GM21447 (cell line): ENCODE measurements around the gene ART4.
A peak's percentile ranks its signal among the peaks of the same experiment; 100 is the strongest.

Experiments used
- ATAC-seq: cut with Tn5 transposase; IDR thresholded peaks from one replicate; pipeline ENCODE4 v1.9.1; 2021; ENCODE audit not compliant: unreplicated experiment

The ART4 gene

DNA sequence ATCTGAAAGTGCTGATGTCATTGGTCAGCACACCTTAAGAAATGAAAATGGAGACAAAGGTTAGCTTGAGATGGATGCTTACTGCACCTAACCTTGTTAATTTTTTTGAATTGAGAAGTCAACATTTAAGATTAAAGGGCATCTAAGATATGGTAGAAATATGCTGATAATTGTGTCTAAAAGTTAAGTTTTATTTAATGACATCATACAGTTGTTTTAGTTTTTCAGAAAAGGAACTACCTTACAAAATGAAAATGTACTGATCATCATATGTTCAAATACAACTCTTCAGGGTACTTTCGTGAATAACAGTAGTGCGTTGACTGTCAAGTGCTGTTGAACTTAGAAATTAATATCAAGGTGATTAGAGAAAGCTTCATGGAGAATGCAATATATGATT lies 31.8 kb downstream of the ART4 start:
- no peak for ATAC-seq

DNA sequence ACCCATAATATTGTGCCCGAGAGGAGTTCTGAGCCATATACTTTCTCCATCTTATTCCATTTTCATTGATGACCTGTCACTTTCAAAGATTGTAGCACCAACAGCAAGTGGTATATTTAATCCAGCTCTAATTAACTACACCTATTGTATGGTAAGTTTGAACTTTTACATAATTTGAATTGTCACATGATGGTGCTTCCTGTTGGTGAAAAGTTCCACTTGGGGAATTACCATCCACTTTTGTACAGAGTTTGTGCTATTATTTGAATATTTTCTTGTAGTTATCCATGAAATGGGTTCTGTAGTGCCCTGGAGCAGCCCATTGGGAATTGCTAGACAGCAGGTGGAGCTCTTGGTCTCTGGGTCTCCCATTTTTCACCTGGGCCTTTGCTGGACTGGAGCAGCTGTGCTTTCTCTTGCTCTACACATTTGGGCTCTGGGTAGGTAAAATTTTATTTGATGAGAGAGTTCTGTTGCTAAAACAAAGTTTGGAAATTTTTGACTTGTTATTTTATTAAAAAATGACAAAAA lies 32.3 kb downstream of the ART4 start:
- ATAC-seq: no peak

DNA sequence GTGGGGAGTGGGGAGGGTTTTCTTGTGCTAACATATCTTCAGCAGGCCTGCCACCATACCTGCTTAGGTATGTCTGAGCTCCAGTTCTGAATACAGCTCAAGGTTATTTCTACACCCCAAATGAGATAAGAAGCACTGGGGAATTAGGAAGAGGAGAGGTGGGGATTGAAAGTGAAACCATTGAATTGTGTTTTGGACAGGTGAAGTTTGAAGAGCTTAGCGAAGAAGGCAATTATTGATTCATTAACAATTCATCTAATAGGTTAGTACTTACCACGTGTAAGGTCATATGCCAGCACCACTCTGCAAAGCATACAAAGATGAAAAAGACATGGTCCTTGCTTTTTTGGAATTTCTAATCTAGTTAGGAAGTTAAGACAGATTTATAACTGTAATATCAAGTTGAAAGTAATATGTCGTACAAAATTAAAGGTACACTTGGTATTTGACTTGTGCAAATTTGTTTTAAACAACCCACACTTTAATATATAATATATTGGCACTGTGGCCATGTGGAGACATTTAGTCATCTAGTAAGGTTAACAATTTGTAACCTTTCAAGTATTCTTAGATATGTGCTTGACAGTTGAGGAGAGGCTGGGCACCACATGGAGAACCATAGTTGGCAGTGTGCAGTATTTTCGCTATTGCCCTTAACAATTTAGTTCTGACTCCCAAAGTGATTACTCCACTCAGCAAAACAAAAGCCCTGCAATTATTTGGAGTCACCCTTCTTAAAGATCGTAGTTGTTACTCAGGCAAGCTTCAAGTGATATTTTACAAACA lies 33.0 kb downstream of the ART4 start:
- ATAC-seq: no peak

DNA sequence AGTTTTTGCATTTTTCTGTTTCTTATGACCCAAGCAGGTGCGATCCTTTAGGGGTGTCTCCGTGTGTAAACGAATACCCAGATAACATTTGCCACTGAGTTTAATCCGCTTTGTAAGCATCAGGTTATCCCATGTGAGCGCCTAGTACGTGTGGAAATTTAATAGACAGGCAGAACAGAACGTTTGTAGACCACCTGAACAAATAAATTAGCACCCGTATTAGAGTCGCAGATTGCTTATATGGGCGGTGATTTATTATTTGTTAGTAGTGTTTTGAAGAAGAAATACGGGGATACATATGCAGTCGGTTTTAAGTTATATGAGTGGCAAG lies 39.5 kb downstream of the ART4 start:
- ATAC-seq: peak; percentile 8

DNA sequence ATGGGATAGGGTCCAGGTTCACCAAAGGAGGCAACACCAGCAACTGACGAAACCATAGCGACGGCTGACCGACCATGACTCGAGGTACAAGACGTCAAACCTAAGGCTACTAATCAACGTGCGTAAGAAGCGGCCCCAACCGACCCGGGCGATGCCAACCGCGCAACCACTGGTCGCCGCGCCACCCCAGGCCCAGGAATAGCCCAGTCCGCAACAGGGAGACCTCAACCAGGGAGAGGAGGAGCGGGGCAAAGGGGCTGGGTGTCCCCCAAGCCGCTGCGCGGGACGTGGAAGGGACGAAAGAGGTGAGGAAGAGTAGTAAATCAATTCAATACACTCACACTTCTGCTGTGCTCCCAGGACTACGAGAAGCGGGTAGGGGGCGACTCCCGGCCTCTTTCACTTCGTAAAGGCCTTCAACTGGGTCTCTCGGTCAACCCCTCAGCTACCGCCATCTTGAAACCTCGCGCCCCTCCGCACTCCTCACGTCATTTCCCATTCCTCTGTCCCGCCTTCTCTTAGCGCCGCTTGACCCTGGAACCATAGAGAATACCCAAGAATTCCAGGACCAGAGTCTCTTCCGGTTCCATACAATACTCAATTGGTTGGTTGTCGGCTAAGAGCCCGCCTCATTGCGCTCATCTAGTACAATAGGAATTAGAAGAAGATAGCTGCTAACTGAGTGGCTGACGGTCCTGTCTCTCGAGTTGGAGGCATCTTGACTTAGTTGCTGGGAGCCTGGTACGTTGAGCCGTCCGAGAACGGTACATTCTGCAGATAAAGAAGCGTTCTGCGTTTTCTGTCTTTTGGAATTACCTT lies 40.1 kb downstream of the ART4 start, which contains the start of the genes C12orf60 and WBP11:
C12orf60 (plus strand) TSS at position 660 of the 819 bp plus-strand sequence. CDS start 19,266 bp downstream, outside the sequence.
WBP11 (minus strand) TSS at position 468 of the 819 bp plus-strand sequence. CDS start 2,095 bp downstream, outside the sequence.
- peak; percentile 99 for ATAC-seq

DNA sequence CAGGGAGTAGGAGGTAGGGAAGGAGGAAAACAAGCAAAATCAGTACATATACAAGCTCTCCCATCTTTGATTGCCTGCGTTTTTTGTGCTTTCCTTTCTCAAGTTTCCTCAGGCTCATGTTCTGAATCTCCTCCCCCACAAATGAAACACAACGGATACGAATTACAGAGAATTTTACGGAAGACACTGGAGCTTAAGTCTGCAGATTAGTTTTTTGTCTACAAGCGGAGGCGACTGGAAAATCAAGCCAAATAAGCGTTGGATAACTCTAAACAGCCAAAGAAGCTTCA lies 40.7 kb downstream of the ART4 start:
- ATAC-seq: no peak

DNA sequence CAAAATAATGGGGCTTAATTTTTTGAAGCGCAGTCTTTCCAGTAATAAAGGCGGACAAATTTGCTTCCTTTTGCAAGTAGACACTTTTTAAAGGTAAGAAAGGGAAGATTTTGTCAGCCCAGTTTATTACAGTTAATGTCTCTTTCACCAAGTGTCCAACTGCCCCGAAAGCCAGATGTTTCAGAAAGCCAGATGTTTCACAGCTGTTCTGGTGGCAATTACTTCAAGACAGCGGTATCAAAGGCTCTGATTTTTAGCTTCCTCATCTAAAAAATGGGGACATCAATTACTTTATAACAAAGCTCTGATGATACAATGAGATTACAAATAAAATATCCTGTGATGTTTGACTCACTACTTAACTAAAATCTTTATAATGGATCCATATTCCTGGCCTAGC lies 41.1 kb downstream of the ART4 start:
- ATAC-seq: no peak

DNA sequence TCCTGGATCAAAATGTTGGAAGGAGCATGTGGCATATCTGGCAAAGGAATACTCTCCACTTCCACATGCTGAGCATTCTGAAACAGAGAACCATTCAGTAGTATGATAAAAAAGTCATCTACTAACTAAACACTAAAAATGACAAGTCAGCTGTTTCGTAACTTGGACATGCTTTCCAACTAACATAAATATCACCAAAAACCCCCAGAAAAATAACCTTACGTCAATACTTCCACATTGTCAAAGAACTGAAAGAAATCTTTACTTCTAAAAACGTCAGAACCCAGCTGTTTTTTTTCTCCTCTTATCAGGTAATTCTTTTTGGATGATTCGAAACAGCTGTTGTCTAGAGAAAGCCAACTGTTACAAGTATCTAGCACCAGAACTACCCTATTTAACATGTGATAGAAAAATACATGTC lies 48.3 kb downstream of the ART4 start:
- no peak for ATAC-seq

DNA sequence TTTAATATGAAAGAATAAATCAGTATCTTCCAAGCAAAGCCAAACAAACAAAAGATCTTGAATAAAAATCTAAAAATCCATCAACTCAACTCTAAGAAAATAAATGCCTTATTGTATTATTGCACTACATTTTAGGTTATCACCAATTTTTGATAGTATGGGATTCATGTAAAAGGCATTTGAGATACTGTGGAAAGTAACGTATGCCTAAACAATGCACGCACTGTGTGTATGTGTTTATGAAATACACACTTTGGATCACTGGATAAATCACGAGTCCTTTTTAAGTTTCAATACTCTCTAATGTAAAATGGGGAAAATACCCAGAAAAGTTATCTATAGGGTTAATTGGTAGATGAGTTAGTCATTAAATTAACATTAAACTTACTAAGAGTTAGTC lies 57.8 kb downstream of the ART4 start:
- ATAC-seq: no peak

DNA sequence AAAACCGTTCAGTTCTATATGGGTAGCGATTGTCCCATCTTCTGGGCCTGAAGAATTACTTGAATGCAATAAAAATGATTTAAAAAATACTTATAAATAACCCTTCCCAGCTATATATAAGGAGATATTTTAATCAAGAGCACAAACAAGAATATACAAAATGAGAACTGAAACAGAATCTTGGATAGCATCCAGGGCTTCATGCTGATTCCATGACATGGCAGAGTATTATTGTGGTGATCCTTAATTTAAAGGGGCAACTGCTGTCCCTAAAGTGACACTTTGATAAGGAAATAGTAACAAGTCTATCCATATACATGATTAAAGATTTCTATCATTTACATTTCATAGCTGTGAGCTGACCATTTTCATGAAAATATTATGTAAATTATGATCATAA lies 58.9 kb downstream of the ART4 start:
- no peak for ATAC-seq

DNA sequence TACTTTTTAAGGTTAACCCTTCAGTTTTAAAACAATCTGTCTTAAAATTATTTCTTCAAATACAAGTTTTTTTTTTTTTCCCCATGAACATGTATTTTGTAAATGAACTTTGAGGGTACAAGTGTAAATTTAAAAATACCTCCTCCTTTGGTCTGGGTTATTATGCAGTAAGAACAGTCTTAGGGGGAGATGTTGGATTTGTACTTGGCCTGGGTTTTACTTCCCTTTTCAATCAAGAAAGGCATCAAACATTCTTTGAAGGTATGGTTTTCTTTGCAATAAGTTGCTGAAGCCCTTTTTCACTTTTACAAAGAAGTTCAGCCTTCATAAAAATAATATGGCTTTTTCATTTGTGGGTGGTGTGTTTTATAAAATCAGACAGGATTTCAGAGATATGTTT lies 60.6 kb downstream of the ART4 start:
- peak; percentile 61 for ATAC-seq

DNA sequence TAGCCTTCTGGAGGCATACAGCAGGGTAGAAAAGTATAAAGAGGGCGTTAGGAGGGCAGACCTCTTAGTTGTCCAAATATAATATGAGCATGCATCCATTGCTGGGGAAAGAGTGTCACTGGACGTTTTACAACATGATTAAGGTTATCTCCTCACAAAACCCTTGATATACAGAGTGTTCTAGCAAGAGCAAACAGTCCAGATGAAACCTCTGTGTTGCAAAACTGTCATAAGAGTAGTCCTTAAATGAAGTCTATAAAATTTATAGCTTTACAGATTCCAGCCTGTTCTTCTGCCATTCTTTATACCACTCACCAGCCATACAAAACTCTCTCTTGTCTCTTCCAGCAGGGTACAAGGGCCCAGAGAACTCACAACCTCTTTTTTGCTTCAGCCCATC lies 61.8 kb downstream of the ART4 start:
- ATAC-seq: no peak

DNA sequence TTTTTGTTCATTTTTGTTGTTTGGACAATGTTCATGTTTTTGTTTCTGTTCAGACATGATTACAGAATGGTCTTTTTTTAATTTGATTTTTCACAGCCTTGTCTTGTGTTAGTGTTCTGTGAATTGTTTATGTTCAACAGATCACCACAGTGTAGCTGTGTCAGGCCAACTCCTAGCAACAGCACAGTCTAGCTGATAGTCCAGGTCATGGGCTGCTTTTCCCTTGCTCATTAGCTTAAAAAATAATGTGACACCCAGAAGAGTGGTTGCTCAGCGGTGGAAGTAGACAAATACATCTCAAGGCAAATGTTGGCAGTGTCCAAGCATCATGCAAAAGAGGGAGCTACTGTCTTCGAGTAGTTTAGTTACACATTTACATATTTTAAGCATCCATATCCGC lies 62.5 kb downstream of the ART4 start:
- no peak for ATAC-seq

DNA sequence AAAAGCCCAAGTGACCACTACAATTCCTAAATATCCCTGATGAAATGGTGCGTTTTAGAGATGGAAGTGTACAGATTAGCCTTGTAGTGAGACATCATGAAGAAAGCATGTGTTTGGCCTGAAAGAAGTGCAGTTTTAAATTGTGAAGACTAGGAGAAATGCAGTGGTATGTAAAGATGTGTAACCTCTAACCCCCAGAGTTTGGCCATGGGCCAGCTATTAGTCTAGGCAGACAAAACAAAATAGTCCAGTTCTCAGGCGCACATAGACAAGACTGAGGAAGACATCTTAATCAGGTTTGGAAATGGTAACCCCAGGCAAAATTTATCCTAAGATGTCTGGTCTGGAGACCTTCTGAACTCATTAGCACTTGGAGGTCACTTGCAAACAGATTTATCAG lies 63.5 kb downstream of the ART4 start:
- ATAC-seq: no peak

DNA sequence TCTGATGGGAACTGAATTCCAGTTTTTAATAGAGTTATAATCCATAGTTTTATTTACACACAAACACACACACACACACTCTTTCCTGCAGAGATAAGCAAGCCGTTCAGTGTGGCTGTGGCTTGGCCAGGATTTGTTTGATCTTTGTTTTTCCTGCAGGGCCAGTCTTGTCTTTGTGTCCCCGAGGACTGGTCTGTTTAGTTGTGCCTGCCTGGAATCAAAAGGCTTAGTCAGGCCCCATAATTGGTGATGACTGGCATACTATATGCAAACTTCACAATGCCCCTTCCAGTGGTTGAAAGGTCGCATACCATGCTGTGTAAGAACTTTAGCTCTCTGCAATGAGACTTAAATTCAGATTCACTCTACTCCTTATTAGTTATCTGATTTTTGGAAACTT lies 66.1 kb downstream of the ART4 start:
- ATAC-seq: no peak

DNA sequence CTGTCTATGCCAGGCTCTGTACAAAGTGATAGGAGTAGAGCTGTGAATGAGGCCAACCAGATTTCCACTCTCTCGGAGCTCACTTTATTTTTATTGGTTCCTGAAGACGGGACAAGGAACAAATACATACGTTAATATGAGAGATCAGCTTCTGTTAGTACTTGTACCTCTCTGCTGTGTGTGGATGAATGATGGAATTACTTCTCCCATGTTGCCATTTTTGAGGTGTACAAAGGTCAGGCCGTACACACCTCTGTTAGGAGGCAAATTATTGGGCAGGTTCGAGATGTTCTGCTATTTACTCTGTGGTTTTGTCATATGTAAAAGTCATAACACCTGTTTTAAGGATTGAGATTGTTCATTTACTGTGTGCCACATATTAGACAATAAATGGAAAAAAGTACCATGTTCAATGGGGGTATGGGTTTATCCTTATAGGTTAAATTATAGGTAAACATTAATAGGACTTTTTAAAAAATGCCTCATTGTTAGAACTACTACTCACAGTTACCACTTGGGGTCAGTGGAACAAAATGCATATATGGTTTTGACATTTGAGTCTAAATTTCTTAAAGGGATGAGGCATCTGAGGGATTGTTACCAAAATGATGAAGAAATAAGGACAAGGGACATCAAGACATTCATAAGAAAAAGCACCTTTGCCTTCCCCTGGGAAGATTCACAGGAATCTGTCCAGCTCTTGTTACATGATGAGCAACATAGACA lies 66.9 kb downstream of the ART4 start:
- no peak for ATAC-seq

DNA sequence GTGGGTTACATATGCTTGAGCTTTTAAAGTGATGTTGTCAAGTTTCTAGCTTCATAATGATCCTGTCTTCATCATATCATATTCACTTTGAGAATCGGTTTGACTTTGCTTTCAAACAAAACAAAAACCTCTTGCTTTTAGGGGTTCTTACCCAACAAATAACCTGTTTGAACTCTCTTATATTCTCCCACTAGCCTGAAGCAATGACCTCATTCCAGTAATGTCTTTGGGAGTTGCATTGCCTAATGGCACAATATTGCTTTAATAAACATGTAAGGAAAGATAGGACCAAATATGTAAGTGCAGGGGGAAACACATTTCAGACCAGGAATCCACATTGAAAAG lies 67.7 kb downstream of the ART4 start:
- ATAC-seq: no peak
